ENCODE measurements around the gene LRCH1. TPM values are rescaled to one million over a fixed set of nuclear protein-coding genes. Genes with fewer than 3 reads are reported as not detected.

LRCH1 gene
- total and polyA plus RNA-seq, 2 of the 13 experiments (the other 11 are each of a cell fraction or from before 2014, with no cell fraction given): 4.1 to 12.6 TPM

- TF ChIP-seq ZNF407 (CRISPR knock-in tag; IDR thresholded peaks at IDR 0.05; ENCODE audit: not compliant biosample characterization): peak; percentile 46
- TF ChIP-seq HDAC2 (CRISPR knock-in tag; IDR thresholded peaks at IDR 0.05): 0 out of 2 replicates have a peak, but pooled peaks have one; percentile 4
- TF ChIP-seq TGIF2 (CRISPR knock-in tag; IDR thresholded peaks at IDR 0.05): 0 out of 2 replicates have a peak, but pooled peaks have one; percentile 3
- peak; percentile 6; the same call in 1 of the 2 replicates for TF ChIP-seq HDAC1 (CRISPR knock-in tag; IDR thresholded peaks at IDR 0.05)
- TF ChIP-seq HOXD1 (CRISPR knock-in tag; IDR thresholded peaks at IDR 0.05): 0 out of 2 replicates have a peak, but pooled peaks have one; percentile 14
- TF ChIP-seq ZBTB7B (CRISPR knock-in tag; IDR thresholded peaks at IDR 0.05): peak; percentile 59; the same call in 1 of the 2 replicates
- no peak for TF ChIP-seq ZNF550 (CRISPR knock-in tag; IDR thresholded peaks at IDR 0.05; ENCODE audit: borderline replicate concordance)
- 0 out of 2 replicates have a peak, but pooled peaks have one; percentile 2 for TF ChIP-seq ZNF740 (CRISPR knock-in tag; IDR thresholded peaks at IDR 0.05)
- TF ChIP-seq ZSCAN25 (CRISPR knock-in tag; IDR thresholded peaks at IDR 0.05): 0 out of 2 replicates have a peak, but pooled peaks have one; percentile 29
- TF ChIP-seq PHF8 (CRISPR knock-in tag; IDR thresholded peaks at IDR 0.05): 0 out of 2 replicates have a peak, but pooled peaks have one; percentile 13
- no peak for TF ChIP-seq NONO (IDR thresholded peaks at IDR 0.05)
- peak; percentile 52; the same call in 1 of the 2 replicates for TF ChIP-seq NONO (CRISPR knock-in tag; conservative IDR thresholded peaks at IDR 0.05)
- TF ChIP-seq ZMAT3 (CRISPR knock-in tag; conservative IDR thresholded peaks at IDR 0.05): no peak
- 0 out of 2 replicates have a peak, but pooled peaks have one; percentile 2 for TF ChIP-seq POLR2G (IDR thresholded peaks at IDR 0.05; ENCODE audit: low read depth, low read length)
- 0 out of 2 replicates have a peak, but pooled peaks have one; percentile 17 for TF ChIP-seq AHDC1 (CRISPR knock-in tag; IDR thresholded peaks at IDR 0.05; ENCODE audit: borderline replicate concordance)
- no peak for TF ChIP-seq ZFP36 (IDR thresholded peaks at IDR 0.05; ENCODE audit: borderline replicate concordance, low read depth, low read length, partially characterized antibody)
- peak; percentile 44; the same call in 1 of the 2 replicates for TF ChIP-seq ZNF451 (CRISPR knock-in tag; IDR thresholded peaks at IDR 0.05)
These were observed 533 bp downstream of the LRCH1 start (continued) for GRCh38 chr13:46553521-46553885.

Measured in HepG2 (cell line).